ENCODE measurements around the gene FMN2. TPM values are rescaled to one million over a fixed set of nuclear protein-coding genes. Genes with fewer than 3 reads are reported as not detected.
"Not testable (repeated sequence)": the region's sequence is repeated elsewhere in the genome, so short reads cannot be mapped to it uniquely, and the experiment has no call there.

The FMN2 gene
- total RNA-seq, 1 experiment from 2014 or later = 15.7 TPM

DNA sequence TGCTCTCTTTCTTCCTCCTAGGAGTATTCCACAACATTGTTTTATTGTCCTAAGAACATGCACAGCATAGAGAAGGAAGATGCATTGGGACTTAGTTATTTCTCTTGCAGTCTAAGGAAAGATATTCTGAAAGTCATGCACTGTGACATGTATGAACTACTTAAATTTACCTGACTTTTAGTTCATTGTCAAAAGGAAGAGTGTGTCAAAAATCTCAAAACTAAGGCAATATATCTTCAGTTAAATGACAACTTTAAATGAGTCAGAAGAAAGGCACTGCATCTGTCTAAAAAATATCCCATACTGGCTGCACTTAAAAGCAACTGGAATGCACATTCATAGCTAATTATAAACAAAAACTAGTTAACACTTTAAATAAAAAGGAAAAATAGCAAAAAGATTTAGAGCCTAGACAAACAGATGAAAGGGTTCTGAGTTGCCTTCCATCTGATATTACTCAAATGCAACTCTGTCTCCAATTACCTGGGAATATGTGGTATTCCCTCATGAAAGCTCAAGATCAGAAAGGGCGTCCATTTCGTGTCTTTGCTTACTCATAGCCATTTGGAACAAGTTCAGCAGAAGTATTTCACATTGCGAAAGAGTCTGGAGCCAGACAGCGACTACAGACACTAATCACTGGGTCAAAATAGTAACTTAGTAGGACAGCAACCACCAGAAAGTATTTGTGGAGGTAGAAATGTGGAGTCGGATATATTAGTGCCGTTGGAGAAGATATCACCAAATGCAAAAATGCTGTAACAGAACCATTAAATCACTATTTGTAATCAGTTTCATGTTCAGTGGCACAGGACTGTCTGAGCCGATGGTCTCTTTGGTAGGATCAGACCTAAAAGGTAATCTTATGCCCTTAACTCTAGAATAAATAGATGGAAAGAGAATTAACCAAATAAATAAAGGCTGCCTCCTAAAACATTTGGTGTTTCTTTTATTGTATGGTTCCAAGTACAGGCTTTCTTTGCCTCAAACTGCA lies 294.6 kb downstream of the FMN2 start:
- peaks cover 14% of the 10 kb centered on the region for H3K9me3 ChIP-seq
- peaks cover 48% of the 10 kb centered on the region for H3K36me3 ChIP-seq
- no peak overlapping the region for H3K4me3 ChIP-seq
- peak; percentile 45 for DNase-seq
- no peaks in the 10 kb centered on the region for H3K27me3 ChIP-seq

DNA sequence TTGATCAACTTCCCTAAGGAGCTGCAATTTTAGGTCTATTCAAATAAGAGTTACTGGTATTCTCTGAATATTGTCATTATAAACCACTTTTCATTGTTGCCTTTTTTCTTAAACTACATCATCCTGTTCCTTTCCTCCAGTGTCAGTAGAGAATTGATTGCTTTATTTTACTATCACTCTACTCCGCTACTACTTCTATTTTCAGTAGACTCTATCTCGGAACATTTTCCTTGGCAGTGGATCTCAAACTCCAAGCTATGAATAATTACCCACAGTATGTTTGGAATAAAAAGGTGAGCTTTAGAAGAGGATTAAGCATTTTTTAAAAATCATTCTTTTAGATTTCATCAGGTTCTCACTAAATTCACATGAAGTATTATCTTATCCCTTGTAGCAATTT lies 295.4 kb downstream of the FMN2 start:
- Histone ChIP-seq H3K9me3 (peaks cover 7% of the 10 kb centered on the region), H3K36me3 (peaks cover 40% of the 10 kb centered on the region), H3K4me3 (no peak overlapping the region), H3K27me3 (no peaks in the 10 kb centered on the region)
- DNase-seq = no peak

DNA sequence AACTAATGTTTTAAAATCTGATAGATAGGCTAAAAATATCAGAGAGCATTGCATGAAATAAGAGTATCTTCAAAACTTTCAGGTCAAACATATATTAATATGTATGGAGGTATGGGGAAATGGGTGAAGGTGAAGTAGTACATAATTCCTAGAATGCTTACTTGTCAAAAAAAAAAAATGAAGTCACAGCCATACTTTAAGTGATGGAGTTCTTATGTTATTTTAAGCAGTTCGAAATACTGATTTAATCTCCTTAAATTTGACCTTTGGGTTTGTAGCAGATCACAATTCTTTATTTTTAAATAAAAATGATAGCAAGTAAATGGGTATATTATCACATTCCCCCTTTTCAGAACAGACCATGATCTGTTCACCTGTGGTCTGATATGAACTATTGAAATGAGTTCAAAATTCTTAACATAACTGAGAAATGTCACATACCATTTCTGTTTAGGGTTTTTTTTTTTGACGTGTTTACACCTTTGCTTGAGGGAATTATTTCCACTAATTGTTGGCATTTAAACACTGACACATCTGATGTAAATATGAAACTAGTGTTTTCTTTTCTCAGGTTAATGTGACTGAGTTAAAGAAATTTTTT lies 300.1 kb downstream of the FMN2 start:
- H3K4me3 ChIP-seq = no peak overlapping the region
- no peaks in the 10 kb centered on the region for H3K27me3 ChIP-seq
- H3K9me3 ChIP-seq = peaks cover 2% of the 10 kb centered on the region; the same call in 1 of the 2 replicates
- peaks cover 55% of the 10 kb centered on the region for H3K36me3 ChIP-seq
- no peak for DNase-seq

DNA sequence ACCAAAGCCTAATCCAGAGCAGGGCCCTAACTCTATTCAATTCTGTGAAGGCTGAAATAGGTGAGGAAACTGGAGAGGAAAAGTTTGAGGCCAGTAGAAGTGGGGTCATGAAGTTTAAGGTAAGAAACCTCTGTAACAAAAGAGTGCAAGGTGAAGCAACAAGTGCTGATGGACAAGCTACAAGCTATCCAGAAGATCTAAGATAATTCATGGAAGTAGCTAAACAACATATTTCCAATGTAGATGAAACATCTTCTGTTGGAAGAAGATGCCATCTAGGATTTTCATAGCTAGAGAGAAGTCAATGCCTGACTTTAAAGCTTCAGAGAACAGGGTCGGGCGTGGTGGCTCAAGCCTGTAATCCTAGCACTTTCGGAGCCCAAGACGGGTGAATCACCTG lies 302.7 kb downstream of the FMN2 start:
- H3K9me3 ChIP-seq = peaks cover 2% of the 10 kb centered on the region; the same call in 1 of the 2 replicates
- no peak for DNase-seq
- no peaks in the 10 kb centered on the region for H3K27me3 ChIP-seq
- H3K4me3 ChIP-seq = no peak overlapping the region
- peaks cover 51% of the 10 kb centered on the region for H3K36me3 ChIP-seq

DNA sequence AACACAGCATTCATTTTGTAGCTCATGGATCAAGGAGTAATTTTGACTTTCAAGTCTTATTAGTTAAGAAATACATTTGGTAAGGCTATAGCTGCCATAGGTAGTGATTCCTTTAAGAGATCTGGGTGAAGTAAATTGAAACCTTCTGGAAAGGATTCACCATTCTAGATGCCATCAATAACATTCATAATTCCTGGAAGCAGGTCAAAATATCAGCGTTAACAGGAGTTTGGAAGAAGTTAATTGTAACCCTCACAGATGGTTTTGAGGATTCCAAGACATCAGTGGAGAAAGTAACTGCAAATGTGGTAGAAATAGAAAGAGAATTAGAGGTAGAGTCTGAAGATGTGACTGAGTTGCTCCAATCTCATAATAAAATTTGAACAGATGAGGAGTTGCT lies 303.7 kb downstream of the FMN2 start:
- peaks cover 57% of the 10 kb centered on the region for H3K36me3 ChIP-seq
- H3K27me3 ChIP-seq = no peaks in the 10 kb centered on the region
- no peak for DNase-seq
- no peak overlapping the region for H3K4me3 ChIP-seq
- H3K9me3 ChIP-seq = peaks cover 2% of the 10 kb centered on the region; the same call in 1 of the 2 replicates

DNA sequence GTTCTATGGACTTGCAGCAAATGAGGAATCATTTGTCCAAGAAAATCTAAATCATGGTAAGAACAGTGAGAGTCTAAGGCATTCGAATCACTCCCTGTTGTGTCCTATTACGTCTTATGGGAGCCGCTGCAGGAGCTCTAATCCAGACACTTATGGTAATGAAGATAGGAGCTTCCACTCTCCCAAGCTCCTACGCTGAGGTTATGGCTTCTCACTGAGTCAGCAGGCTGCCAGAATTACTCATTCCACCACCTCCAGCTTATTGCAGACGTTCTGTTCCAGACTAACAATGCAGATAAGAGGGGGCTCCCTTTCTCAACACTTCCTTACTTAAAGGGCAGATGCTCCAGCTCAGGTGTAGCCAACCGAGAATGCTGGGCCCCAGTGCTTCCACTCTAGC lies 307.7 kb downstream of the FMN2 start:
- Histone ChIP-seq H3K36me3 (peaks cover 44% of the 10 kb centered on the region), H3K9me3 (no peaks in the 10 kb centered on the region), H3K4me3 (no peak overlapping the region), H3K27me3 (no peaks in the 10 kb centered on the region)
- peak; percentile 72 for DNase-seq

DNA sequence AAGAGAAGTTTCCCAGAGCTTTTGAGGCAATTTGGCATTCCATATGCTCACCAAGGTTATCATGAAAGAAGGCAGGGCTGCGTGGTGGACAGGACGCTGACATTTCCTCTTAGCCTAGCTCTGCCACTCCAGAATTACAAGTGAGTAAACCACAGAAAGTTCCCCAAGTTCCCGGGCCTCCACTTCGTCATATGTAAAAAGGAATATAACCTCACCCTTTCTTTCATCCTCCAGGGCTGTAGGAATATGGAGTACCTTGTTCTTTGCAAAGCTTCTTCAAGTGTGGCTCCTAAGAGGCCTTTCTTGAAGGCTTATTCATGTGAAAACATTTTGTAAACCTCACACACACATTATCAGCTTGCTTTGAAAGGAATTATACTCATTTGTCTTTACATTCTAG lies 310.0 kb downstream of the FMN2 start:
- Histone ChIP-seq H3K27me3 (no peaks in the 10 kb centered on the region), H3K9me3 (no peaks in the 10 kb centered on the region), H3K4me3 (no peak overlapping the region), H3K36me3 (peaks cover 25% of the 10 kb centered on the region)
- no peak for DNase-seq

DNA sequence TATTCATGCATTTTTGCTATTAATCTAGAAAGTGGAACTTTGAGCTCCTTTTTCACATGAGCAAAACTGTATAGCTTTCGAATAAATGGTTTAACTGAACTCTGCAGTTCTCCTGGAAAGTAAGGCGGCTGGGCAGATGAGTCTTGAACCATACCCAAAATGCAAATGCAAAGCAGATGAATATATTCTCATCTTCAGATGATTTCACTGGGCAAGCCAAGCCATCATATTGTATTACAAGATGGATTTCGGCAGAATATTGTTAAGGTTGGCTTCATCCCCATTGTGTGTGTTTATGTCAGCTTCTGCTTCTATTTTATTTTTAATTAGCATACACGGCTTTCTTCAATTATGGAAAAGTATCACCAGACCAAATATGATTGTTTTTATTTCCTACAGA lies 310.6 kb downstream of the FMN2 start:
- Histone ChIP-seq H3K4me3 (no peak overlapping the region), H3K36me3 (peaks cover 19% of the 10 kb centered on the region), H3K27me3 (no peaks in the 10 kb centered on the region), H3K9me3 (no peaks in the 10 kb centered on the region)
- no peak for DNase-seq

DNA sequence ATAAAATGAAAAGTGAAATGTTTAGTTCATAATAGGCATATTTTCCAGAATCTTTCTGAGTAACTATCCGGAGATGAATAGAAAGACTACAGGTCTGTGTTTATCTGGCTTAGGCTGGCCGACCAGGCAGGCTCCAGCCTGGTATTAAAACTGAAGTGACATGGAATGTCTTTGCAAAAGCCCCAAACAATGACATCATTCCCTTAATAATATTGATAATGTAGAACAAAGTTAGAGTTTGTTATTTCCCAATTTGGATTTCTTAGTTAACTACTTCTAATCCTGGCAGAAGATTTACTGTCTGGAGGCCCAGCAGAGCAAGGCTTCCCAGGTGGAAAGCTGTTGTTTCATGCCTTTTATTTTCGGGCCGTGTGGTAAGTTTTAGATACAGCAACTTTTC lies 312.6 kb downstream of the FMN2 start:
- no peaks in the 10 kb centered on the region for H3K27me3 ChIP-seq
- DNase-seq = no peak
- no peak overlapping the region for H3K4me3 ChIP-seq
- H3K36me3 ChIP-seq = peaks cover 19% of the 10 kb centered on the region
- no peaks in the 10 kb centered on the region for H3K9me3 ChIP-seq

DNA sequence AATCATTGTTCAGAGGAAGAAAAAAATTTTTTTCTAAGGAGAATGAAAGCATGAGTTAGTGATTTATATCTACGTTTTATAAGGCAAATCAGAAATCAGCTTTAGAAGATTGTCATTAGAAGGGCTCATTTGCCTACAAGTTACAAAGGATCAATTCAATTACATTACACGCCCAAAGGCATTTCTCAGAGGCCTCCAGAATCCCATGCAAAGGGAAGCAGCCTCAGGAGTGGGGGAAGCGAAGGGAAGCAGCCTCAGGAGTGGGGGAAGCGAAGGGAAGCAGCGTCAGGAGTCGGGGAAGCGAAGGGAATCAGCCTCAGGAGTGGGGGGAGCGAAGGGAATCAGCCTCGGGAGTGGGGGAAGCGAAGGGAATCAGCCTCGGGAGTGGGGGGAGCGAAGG lies 314.1 kb downstream of the FMN2 start:
- no peaks in the 10 kb centered on the region for H3K9me3 ChIP-seq
- H3K36me3 ChIP-seq = peaks cover 13% of the 10 kb centered on the region
- DNase-seq = no peak
- no peak overlapping the region for H3K4me3 ChIP-seq
- no peaks in the 10 kb centered on the region for H3K27me3 ChIP-seq

DNA sequence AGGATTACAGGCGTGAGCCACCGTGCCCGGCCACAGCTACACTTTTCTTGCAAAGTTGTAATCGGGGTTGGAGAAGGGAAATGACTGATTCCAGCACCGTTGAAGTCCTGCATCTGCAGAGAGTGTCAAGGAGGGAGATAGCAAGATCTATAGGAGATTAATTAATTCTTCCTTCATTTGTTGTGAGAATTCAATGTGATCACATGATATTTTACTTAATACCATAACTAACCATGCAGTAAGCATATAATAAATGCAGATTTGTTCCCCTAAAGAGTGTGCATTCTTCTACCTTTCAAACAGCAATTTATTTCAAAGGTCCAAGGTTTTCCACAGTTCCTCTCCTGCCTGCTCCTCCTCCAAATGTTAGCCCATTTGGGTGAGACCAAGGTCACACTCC lies 315.7 kb downstream of the FMN2 start:
- Histone ChIP-seq H3K4me3 (no peak overlapping the region), H3K9me3 (no peaks in the 10 kb centered on the region), H3K36me3 (peaks cover 11% of the 10 kb centered on the region), H3K27me3 (no peaks in the 10 kb centered on the region)
- no peak for DNase-seq

DNA sequence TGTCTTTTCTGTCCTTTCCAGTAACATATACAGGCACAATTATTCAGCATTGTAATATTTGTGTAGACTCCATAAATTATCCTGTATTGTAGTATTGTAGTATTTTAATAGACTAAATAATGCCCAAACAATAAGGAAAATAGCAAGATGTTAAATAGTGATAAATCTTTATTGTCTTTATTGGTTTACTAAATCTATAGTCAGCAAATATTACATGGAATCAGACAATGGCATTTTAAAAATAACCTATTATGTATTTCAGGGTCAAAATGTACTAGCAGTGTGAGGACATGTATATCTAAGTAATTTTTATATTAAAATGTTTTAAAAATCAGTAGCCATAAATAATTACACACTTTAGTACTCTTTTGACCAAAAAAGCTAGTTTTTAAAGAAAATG lies 317.9 kb downstream of the FMN2 start:
- H3K27me3 ChIP-seq = no peaks in the 10 kb centered on the region; the same call in 1 of the 2 replicates
- H3K9me3 ChIP-seq = no peaks in the 10 kb centered on the region
- no peak for DNase-seq
- H3K36me3 ChIP-seq = peaks cover 13% of the 10 kb centered on the region
- H3K4me3 ChIP-seq = no peak overlapping the region

DNA sequence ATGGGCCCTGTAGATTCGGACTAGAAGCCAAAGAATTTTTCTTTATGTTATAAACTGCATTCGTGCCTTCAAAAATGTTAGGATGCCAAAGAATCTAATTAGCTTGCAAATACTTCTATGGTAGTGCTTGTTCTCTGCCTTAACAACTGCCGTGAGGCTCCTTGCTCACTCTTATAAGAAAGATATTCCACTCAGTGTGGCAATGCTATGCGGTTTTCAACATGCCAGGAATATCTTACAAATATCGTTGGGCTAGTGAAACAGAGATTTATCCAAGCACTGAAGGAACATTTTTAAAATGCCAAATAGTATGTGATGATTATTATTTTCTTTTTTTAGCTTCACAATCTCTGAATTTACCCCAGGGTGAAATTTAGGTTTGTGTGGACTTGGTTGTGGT lies 322.0 kb downstream of the FMN2 start:
- no peak overlapping the region for H3K4me3 ChIP-seq
- DNase-seq = no peak
- H3K36me3 ChIP-seq = peaks cover 19% of the 10 kb centered on the region
- no peaks in the 10 kb centered on the region for H3K9me3 ChIP-seq
- no peaks in the 10 kb centered on the region; the same call in 1 of the 2 replicates for H3K27me3 ChIP-seq

DNA sequence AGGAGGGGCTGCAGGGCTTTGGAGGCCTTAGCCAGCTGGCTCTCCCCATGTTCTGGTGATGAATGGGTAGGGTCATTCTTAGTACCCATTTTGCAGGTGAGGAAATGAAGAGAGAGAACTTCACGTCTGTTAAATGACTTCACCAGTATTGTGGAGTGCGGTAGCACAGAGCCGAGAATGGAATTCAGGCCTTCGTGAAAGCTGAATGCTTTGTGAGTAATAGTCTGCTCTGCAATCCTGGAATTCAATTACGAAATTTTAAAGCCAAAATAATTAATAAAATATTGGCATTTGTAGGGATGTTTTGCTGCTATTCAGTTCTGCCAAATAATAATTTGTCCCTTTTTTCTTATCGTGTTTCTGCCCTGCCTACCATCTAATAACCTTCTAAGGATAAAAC lies 322.6 kb downstream of the FMN2 start:
- no peak for DNase-seq
- H3K9me3 ChIP-seq = no peaks in the 10 kb centered on the region
- H3K27me3 ChIP-seq = no peaks in the 10 kb centered on the region; the same call in 1 of the 2 replicates
- H3K4me3 ChIP-seq = no peak overlapping the region
- peaks cover 19% of the 10 kb centered on the region for H3K36me3 ChIP-seq

DNA sequence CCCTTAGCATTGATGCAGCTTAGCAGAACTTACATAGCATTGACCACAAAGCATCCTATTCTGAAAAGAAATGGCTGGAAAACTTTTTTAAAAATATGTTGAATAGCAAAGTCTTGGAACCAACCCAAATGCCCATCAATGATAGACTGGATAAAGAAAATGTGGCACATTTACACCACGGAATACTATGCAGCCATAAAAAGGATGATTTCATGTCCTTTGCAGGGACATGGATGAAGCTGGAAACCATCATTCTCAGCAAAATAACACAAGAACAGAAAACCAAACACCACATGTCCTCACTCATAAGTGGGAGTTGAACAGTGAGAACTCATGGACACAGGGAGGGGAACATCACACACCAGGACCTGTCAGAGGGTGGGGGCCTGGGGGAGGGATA lies 323.3 kb downstream of the FMN2 start:
- DNase-seq, H3K9me3 ChIP-seq: not testable (repeated sequence)

DNA sequence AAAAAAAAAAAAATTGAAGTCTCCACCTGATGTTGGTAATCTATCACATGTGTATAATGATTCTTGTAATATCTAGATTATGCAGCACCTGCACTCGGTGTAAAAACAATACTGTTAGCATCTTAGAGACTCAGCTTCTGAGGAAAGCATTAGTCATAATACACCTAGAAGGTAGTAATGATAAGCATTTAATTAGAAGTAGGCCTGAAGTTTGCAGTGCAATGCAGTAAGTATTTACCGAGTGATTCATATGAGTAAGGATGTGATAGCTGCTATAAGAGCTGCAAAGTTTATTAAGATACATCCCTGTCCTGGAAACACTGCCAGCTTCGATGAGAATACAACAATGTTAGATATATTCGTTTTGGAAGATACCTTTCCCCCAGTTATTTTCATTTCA lies 323.8 kb downstream of the FMN2 start:
- H3K4me3 ChIP-seq = no peak overlapping the region
- DNase-seq = no peak

More for the DNA sequence above, 323.3 kb downstream of the FMN2 start:
- H3K27me3 ChIP-seq, H3K4me3 ChIP-seq: not testable (repeated sequence)
- H3K36me3 ChIP-seq = peaks cover 19% of the 10 kb centered on the region

DNA sequence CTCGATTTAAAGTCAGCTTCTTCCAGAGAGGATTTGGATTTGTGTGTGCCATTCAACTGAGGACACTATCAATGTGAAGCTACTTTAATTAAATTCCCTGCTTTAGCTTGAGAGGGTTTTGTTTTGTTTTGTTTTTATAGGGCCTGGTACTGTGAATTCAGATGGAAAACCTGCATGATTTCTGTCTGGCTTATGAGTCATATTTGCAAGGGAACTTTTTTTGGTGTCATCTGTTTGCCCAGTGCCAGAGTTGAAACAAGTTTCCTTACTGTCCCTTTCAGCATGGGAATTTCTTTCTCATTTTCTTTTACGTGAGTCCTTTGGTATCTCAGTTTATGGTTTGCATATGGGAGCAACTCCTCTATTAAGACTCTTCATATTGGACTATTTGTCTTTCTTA lies 325.6 kb downstream of the FMN2 start:
- Histone ChIP-seq H3K36me3 (peaks cover 13% of the 10 kb centered on the region), H3K4me3 (no peak overlapping the region), H3K9me3 (no peaks in the 10 kb centered on the region), H3K27me3 (no peaks in the 10 kb centered on the region; the same call in 1 of the 2 replicates)
- DNase-seq = no peak

More for the DNA sequence above, 323.8 kb downstream of the FMN2 start:
- H3K27me3 ChIP-seq = no peaks in the 10 kb centered on the region; the same call in 1 of the 2 replicates
- H3K9me3 ChIP-seq = no peaks in the 10 kb centered on the region
- peaks cover 19% of the 10 kb centered on the region for H3K36me3 ChIP-seq

All from MG63 (cell line).